ENCODE results near the gene PTPN1.

GRCh38 chr20:50575865-50576720 lies 65.9 kb downstream of the PTPN1 start:
- TF ChIP-seq CTCF (IDR thresholded peaks at IDR 0.05 in 4 of 5, conservative IDR thresholded peaks at IDR 0.05 in 1 of 5) (peak; percentile 54 to 84 (median 78)), POLR2A (IDR thresholded peaks at IDR 0.05) (no peak)

Data from gastrocnemius medialis (tissue), 4 donors.